ENCODE measurements around the gene EPSTI1.
A peak's percentile ranks its signal among the peaks of the same experiment; 100 is the strongest.

Gene EPSTI1

GRCh38 chr13:42991898-42992763, at the start of gene EPSTI1:
Gene EPSTI1, minus strand, starts transcription at chr13:42992241. Its CDS starts 76 bp downstream, at chr13:42992165.
- no peak for DNase-seq

GRCh38 chr13:43041369-43041921, 49.4 kb upstream of the EPSTI1 start:
- no peak for DNase-seq

GRCh38 chr13:43040581-43041368, 48.7 kb upstream of the EPSTI1 start:
- peak; percentile 40 for DNase-seq

- no peak for DNase-seq
Observed at GRCh38 chr13:43039966-43040365, 47.9 kb upstream of the EPSTI1 start.

GRCh38 chr13:43036351-43037250, 44.6 kb upstream of the EPSTI1 start:
- DNase-seq, result no peak

- no peak for DNase-seq
Observed at GRCh38 chr13:43033038-43033437, 41.0 kb upstream of the EPSTI1 start.

GRCh38 chr13:43031881-43032280, 39.8 kb upstream of the EPSTI1 start:
- no peak for DNase-seq

GRCh38 chr13:43030548-43030947, 38.5 kb upstream of the EPSTI1 start:
- DNase-seq, result no peak

- DNase-seq, result no peak
Observed at GRCh38 chr13:43026262-43026661, 34.2 kb upstream of the EPSTI1 start.

- peak; percentile 39 for DNase-seq
Observed at GRCh38 chr13:43023289-43023963, 31.4 kb upstream of the EPSTI1 start, which contains the start of gene DNAJC15. Gene DNAJC15, plus strand, starts transcription at chr13:43023586. Its CDS starts 41 bp downstream, at chr13:43023627.

GRCh38 chr13:43022934-43023288, 30.9 kb upstream of the EPSTI1 start:
- no peak for DNase-seq

GRCh38 chr13:43021926-43022670, 30.1 kb upstream of the EPSTI1 start:
- no peak for DNase-seq

- no peak for DNase-seq
Observed at GRCh38 chr13:43020794-43021193, 28.8 kb upstream of the EPSTI1 start.

GRCh38 chr13:43019811-43020210, 27.8 kb upstream of the EPSTI1 start:
- no peak for DNase-seq

- no peak for DNase-seq
Observed at GRCh38 chr13:43016226-43016625, 24.2 kb upstream of the EPSTI1 start.

GRCh38 chr13:43014162-43014561, 22.1 kb upstream of the EPSTI1 start:
- no peak for DNase-seq

GRCh38 chr13:43009506-43009905, 17.5 kb upstream of the EPSTI1 start:
- DNase-seq, result no peak

- DNase-seq, result no peak
Observed at GRCh38 chr13:43008596-43008995, 16.6 kb upstream of the EPSTI1 start.

- DNase-seq, result no peak
Observed at GRCh38 chr13:43006893-43007631, 15.0 kb upstream of the EPSTI1 start.

GRCh38 chr13:43005460-43006236, 13.6 kb upstream of the EPSTI1 start:
- no peak for DNase-seq

Data from NCI-H524 treated with DMSO at 0.1 percent for 48 hours (cell line).